IMR-90 (cell line): ENCODE results near the gene DUSP2. TPM values are rescaled to one million over a fixed set of nuclear protein-coding genes. Genes with fewer than 3 reads are reported as not detected.

ENCODE experiments used
- ATAC-seq: fragments of 200-7000 bp; cut with Tn5 transposase; 2 replicates; pipeline ENCODE4 v1.9.1; 2020; ENCODE audit warnings: low read depth, mild to moderate bottlenecking, moderate library complexity
- BruUV-seq: library from RNA; stranded (reverse); fragments of 400-500 nt; replicated peaks from 2 replicates; lab custom pipeline; 2021; lab: Mats Ljungman, UMichigan
- CTCF ChIA-PET: fragments of 300-600 bp; formaldehyde crosslinking; extraction: SDS; loops from one replicate; lab custom pipeline; 2021; ENCODE audit warnings: antibody characterized with exemption; lab: Yijun Ruan, JAX
- POLR2A ChIA-PET: fragments of 300-600 bp; sonication (Branson Sonifier 250); formaldehyde crosslinking; loops from one replicate; lab custom pipeline; 2022; ENCODE audit warnings: antibody characterized with exemption; ENCODE audit not compliant: unreplicated experiment; lab: Charles Lee
- DNase-seq: peaks from one replicate; pipeline ENCODE4 v3.0.0; 2013
- H2AFZ ChIP-seq: replicated peaks from 2 replicates; pipeline ENCODE3; 2013; ENCODE audit warnings: low read length, mild to moderate bottlenecking; ENCODE audit not compliant: poor library complexity
- H2AK5ac ChIP-seq: 2 replicates; pipeline ENCODE4 v1.6.1; 2013; ENCODE audit warnings: low read depth, low read length, inconsistent platforms
- H2AK9ac ChIP-seq: replicated peaks from 2 replicates; pipeline ENCODE3; 2013; ENCODE audit warnings: mild to moderate bottlenecking, low read depth, low read length, moderate library complexity; ENCODE audit not compliant: poor library complexity
- H2BK120ac ChIP-seq: 2 replicates; pipeline ENCODE4 v1.6.1; 2013; ENCODE audit warnings: low read depth, low read length, inconsistent platforms
- H2BK15ac ChIP-seq: 3 replicates; pipeline ENCODE4 v1.6.1; 2013; ENCODE audit warnings: low read depth, low read length, inconsistent platforms
- H2BK20ac ChIP-seq: 2 replicates; pipeline ENCODE4 v1.6.1; 2013; ENCODE audit warnings: low read depth, mild to moderate bottlenecking, inconsistent platforms, low read length, moderate library complexity
- H2BK5ac ChIP-seq: 2 replicates; pipeline ENCODE4 v1.6.1; 2013; ENCODE audit warnings: mild to moderate bottlenecking, low read depth, low read length, inconsistent platforms; ENCODE audit not compliant: poor library complexity, severe bottlenecking
- H3K14ac ChIP-seq: replicated peaks from 2 replicates; pipeline ENCODE4 v1.6.1; 2013; ENCODE audit warnings: low read depth, low read length, inconsistent platforms
- H3K18ac ChIP-seq: 2 replicates; pipeline ENCODE4 v1.6.1; 2013; ENCODE audit warnings: low read depth, low read length, control low read depth
- H3K23ac ChIP-seq: 2 replicates; pipeline ENCODE4 v1.6.1; 2013; ENCODE audit warnings: low read depth, low read length, inconsistent platforms
- H3K27ac ChIP-seq: 2 replicates; pipeline ENCODE4 v1.5.1; 2013; ENCODE audit warnings: mild to moderate bottlenecking, control low read depth, low read length; ENCODE audit not compliant: insufficient read depth
- H3K27me3 ChIP-seq: 2 replicates; pipeline ENCODE4 v1.6.1; 2013; ENCODE audit warnings: low read length; ENCODE audit not compliant: control insufficient read depth, insufficient read depth
- H3K36me3 ChIP-seq: 2 replicates; pipeline ENCODE4 v1.6.1; 2013; ENCODE audit warnings: low read length, mixed read lengths; ENCODE audit not compliant: control insufficient read depth, insufficient read depth
- H3K4ac ChIP-seq: 2 replicates; pipeline ENCODE4 v1.6.1; 2013; ENCODE audit warnings: low read depth, low read length, inconsistent platforms
- H3K4me1 ChIP-seq: 2 replicates; pipeline ENCODE4 v1.6.1; 2013; ENCODE audit warnings: low read length, mixed read lengths; ENCODE audit not compliant: control insufficient read depth, insufficient read depth
- H3K4me2 ChIP-seq: 2 replicates; pipeline ENCODE4 v1.6.1; 2013; ENCODE audit warnings: low read depth, mild to moderate bottlenecking, control low read depth, low read length, moderate library complexity
- H3K4me3 ChIP-seq: 2 replicates; pipeline ENCODE4 v1.5.1; 2013; ENCODE audit warnings: low read depth, mild to moderate bottlenecking, control low read depth, low read length, moderate library complexity; ENCODE audit not compliant: insufficient read depth
- H3K56ac ChIP-seq: 2 replicates; pipeline ENCODE4 v1.6.1; 2013; ENCODE audit warnings: low read length, inconsistent platforms; ENCODE audit not compliant: insufficient read depth; ENCODE audit errors: extremely low read depth
- H3K79me1 ChIP-seq, 2 experiments: 2 replicates each; pipeline ENCODE4 v1.6.1; 2013; ENCODE audit warnings: low read length in 2 of 2, inconsistent platforms in 1 of 2, low read depth in 1 of 2
- H3K9ac ChIP-seq: 2 replicates; pipeline ENCODE4 v1.6.1; 2013; ENCODE audit warnings: low read depth, low read length, control low read depth
- H3K9me1 ChIP-seq: 2 replicates; pipeline ENCODE4 v1.6.1; 2013; ENCODE audit warnings: low read length, inconsistent platforms; ENCODE audit not compliant: insufficient read depth
- H3K9me3 ChIP-seq: 2 replicates; pipeline ENCODE4 v1.6.1; 2013; ENCODE audit warnings: low read length; ENCODE audit not compliant: control insufficient read depth, insufficient read depth
- H4K20me1 ChIP-seq: 2 replicates; pipeline ENCODE4 v1.6.1; 2013; ENCODE audit warnings: low read length, inconsistent platforms; ENCODE audit not compliant: insufficient read depth
- H4K5ac ChIP-seq: 2 replicates; pipeline ENCODE4 v1.6.1; 2013; ENCODE audit warnings: mild to moderate bottlenecking, low read depth, low read length, control low read depth
- H4K8ac ChIP-seq, 2 experiments: 2 replicates each; pipeline ENCODE4 v1.6.1; 2013; ENCODE audit warnings: low read depth in 2 of 2, low read length in 2 of 2, control low read depth in 1 of 2, inconsistent platforms in 1 of 2
- H4K91ac ChIP-seq: 2 replicates; pipeline ENCODE4 v1.6.1; 2013; ENCODE audit warnings: low read depth, low read length, inconsistent platforms; ENCODE audit not compliant: insufficient read depth
- FOS ChIP-seq: fragments of 150-350 bp; IDR thresholded peaks from 2 replicates; pipeline ENCODE4 v1.6.1; 2016; ENCODE audit warnings: low read depth, low read length
- NFE2L2 ChIP-seq: fragments of 150-350 bp; IDR thresholded peaks from 2 replicates; pipeline ENCODE4 v1.6.1; 2016; ENCODE audit warnings: low read depth, mild to moderate bottlenecking, low read length
- WGBS, 2 experiments: methylation state at CpG; one replicate each; pipeline versions ENCODE4 v1.1.5 to v1.1.7; 2013; ENCODE audit warnings: missing lambda C conversion rate in 2 of 2; ENCODE audit not compliant: insufficient read length in 1 of 2; ENCODE audit errors: extremely low coverage in 2 of 2; 5-methylcytosine and 5-hydroxymethylcytosine counted together
- dilution Hi-C: fragments of 300-500 bp; cut with HindIII; formaldehyde crosslinking; loops from one replicate; pipeline ENCODE4 v1.14.3; 2018; ENCODE audit warnings: low sequenced_read_pairs; ENCODE audit not compliant: unreplicated experiment
- in situ Hi-C: fragments of 300-500 bp; cut with MboI; formaldehyde crosslinking; loops from 3 replicates; pipeline ENCODE4 v1.14.3; 2019; ENCODE audit warnings: low sequenced_read_pairs, inconsistent platforms, mixed read lengths
- intact Hi-C: fragments of 100-400 bp; cut with micrococcal nuclease; formaldehyde crosslinking; loops from 2 replicates; pipeline ENCODE4 v1.10.0; 2022
- polyA plus RNA-seq, 3 experiments: library from polyadenylated mRNA; depleted of rRNA; stranded (reverse); fragments of >200 nt; gene quantifications; 2 replicates each; pipeline ENCODE4 v1.2.3, GENCODE V29; 2012; ENCODE audit warnings: low replicate concordance in 1 of 3
- total RNA-seq: library from RNA; depleted of rRNA; stranded (reverse); fragments of >200 nt; gene quantifications from 2 replicates; pipeline ENCODE4 v1.2.3, GENCODE V29; 2012

The DUSP2 gene
- total and polyA plus RNA-seq, 2 of the 4 experiments (the other 2 are of a cell fraction) = 1.8 to 3.8 TPM

DNA sequence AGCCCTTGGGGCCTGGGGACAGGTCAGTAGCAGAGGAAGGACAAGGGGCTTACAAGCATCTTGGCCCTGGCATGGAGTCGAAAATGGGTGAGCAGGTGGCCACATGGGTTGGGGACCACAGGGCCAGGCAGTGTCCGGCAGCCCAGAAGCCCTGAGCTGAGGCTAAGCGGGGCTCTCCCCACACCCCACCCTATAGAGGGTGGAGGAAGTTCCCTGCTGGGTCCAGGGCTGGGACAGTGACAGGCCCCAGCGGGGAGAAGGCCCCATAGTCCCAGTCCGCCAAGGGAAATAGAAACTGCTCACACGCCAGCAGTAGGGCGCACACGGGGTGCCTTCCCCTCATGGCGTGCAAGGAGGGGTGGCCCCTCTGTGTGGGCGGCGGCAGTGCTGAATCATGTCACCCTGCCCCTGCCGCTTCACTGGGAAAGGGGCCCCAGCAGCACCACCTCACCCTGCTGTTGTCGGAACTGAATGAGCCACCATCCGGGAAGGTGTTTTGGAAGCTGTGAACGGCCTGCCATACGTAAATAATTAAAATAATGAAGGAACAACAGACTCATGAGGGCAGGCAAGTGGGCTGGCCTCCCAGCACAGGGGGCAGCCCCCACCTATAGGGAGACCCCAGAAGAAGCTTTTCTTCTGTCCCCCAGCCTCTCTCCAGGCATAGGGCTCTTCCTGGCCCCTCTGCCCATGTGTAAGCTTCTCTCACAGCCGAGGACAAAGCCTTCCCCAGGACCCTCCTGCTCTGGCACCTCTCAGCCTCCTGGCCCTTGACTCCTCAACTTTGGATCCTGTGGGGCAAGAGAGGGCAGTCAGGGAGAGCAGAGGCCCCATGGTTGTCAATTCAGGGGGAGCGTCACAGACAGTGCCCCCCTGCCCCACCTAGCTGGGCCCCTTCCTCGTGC, 12.7 kb upstream of the DUSP2 start:
- CTCF ChIA-PET = no interaction called here
- POLR2A ChIA-PET = no interaction called here
- dilution Hi-C loops = no loop called here

More for the DNA sequence above, 12.7 kb upstream of the DUSP2 start:
- Histone ChIP-seq H3K56ac (no peak overlapping the region), H4K91ac (no peak overlapping the region), H3K4ac (no peak overlapping the region), H3K79me1 (no peaks in the 10 kb centered on the region), H3K9ac (no peak overlapping the region), H3K18ac (no peak overlapping the region), H2BK15ac (no peak overlapping the region), H2AK9ac (no peak overlapping the region), H3K27me3 (peaks cover 12% of the 10 kb centered on the region; the same call in 1 of the 2 replicates), H3K27ac (no peak overlapping the region), H2AK5ac (no peak overlapping the region), H4K20me1 (no peaks in the 10 kb centered on the region), H3K9me1 (no peaks in the 10 kb centered on the region), H4K8ac (no peak overlapping the region), H3K4me1 (no peaks in the 10 kb centered on the region), H3K14ac (no peak overlapping the region), H3K4me3 (no peak overlapping the region), H3K23ac (no peak overlapping the region), H2BK120ac (no peak overlapping the region), H2BK5ac (no peak overlapping the region), H2BK20ac (no peak overlapping the region), H3K36me3 (no peaks in the 10 kb centered on the region), H2AFZ (peak overlapping the region; percentile 17), H3K4me2 (no peak overlapping the region), H4K5ac (no peak overlapping the region), H3K9me3 (no peaks in the 10 kb centered on the region)
- DNase-seq (no peak), ATAC-seq (peak; percentile 37)
- in situ Hi-C loops (no loop called here), intact Hi-C loops (no loop called here)
- no peak for TF ChIP-seq NFE2L2
- TF ChIP-seq FOS = 0 out of 2 replicates have a peak, but pooled peaks have one; percentile 20
- BruUV-seq = no TSS peak
- 63% methylated on average over 6 of the region's 19 CpGs; no CpG with 5 or more reads in 1 of the 2 experiments for WGBS, 2 experiments
